Measurements from ENCODE around the gene FGD2. TPM values are rescaled to one million over a fixed set of nuclear protein-coding genes. Genes with fewer than 3 reads are reported as not detected.
"Not testable (repeated sequence)": the region's sequence is repeated elsewhere in the genome, so short reads cannot be mapped to it uniquely, and the experiment has no call there.

FGD2 gene
- total RNA-seq, 2 experiments from 2014 or later: 1.5 to 2.1 TPM

- H3K27me3 Mint-ChIP-seq: no peaks in the 10 kb centered on the region
- no peak overlapping the region for H3K27ac Mint-ChIP-seq
- peaks cover 4% of the 10 kb centered on the region for H3K36me3 Mint-ChIP-seq (ENCODE audit: low read depth)
- no peak overlapping the region for H3K4me3 Mint-ChIP-seq
- ChIA-PET POLR2A (no interaction called here), CTCF (interaction anchor here (0.7 to 25.7 kb wide), 5 partner anchors 13 to 156 kb away, joined by 3 to 439 read pairs (median 4); no protein-coding TSS in a partner anchor)
- DNase-seq: no peak
- H3K4me1 Mint-ChIP-seq: peaks cover 52% of the 10 kb centered on the region
- H3K9me3 Mint-ChIP-seq: no peaks in the 10 kb centered on the region
Measured at GRCh38 chr6:37053683-37054082, 48.2 kb downstream of the FGD2 start.

GRCh38 chr6:37054171-37054570, 48.7 kb downstream of the FGD2 start:
- Mint-ChIP-seq H3K4me3 (no peak overlapping the region), H3K27ac (peak overlapping the region; percentile 2), H3K9me3 (no peaks in the 10 kb centered on the region), H3K27me3 (no peaks in the 10 kb centered on the region), H3K36me3 (ENCODE audit: low read depth) (peaks cover 4% of the 10 kb centered on the region), H3K4me1 (peaks cover 47% of the 10 kb centered on the region)
- ChIA-PET CTCF (interaction anchor here (0.7 to 25.7 kb wide), 5 partner anchors 13 to 156 kb away, joined by 3 to 439 read pairs (median 4); no protein-coding TSS in a partner anchor), POLR2A (no interaction called here)
- DNase-seq: no peak

- DNase-seq: no peak
- Mint-ChIP-seq H3K4me3 (no peak overlapping the region), H3K36me3 (ENCODE audit: low read depth) (peaks cover 4% of the 10 kb centered on the region), H3K4me1 (peaks cover 43% of the 10 kb centered on the region), H3K27me3 (no peaks in the 10 kb centered on the region), H3K27ac (peak overlapping the region; percentile 2), H3K9me3 (no peaks in the 10 kb centered on the region)
- ChIA-PET POLR2A (no interaction called here), CTCF (interaction anchor here (1.5 to 25.7 kb wide), 3 partner anchors 25 to 155 kb away, joined by 4 to 439 read pairs (median 7); no protein-coding TSS in a partner anchor)
Measured at GRCh38 chr6:37054580-37054979, 49.1 kb downstream of the FGD2 start.

GRCh38 chr6:37056112-37056403, 50.6 kb downstream of the FGD2 start:
- Mint-ChIP-seq H3K4me1 (peaks cover 34% of the 10 kb centered on the region), H3K9me3 (no peaks in the 10 kb centered on the region), H3K36me3 (ENCODE audit: low read depth) (peaks cover 1% of the 10 kb centered on the region), H3K4me3 (no peak overlapping the region), H3K27ac (no peak overlapping the region), H3K27me3 (no peaks in the 10 kb centered on the region)
- no peak for DNase-seq
- POLR2A ChIA-PET: no interaction called here
- CTCF ChIA-PET: interaction anchor here (0.8 to 25.7 kb wide), 4 partner anchors 11 to 137 kb away, joined by 3 to 439 read pairs (median 4); no protein-coding TSS in a partner anchor

GRCh38 chr6:37056439-37057127, 51.1 kb downstream of the FGD2 start:
- no peak for DNase-seq
- ChIA-PET POLR2A (no interaction called here), CTCF (interaction anchor here (1.5 to 25.7 kb wide), 2 partner anchors 11 to 27 kb away, joined by 4 to 439 read pairs; no protein-coding TSS in a partner anchor)
- Mint-ChIP-seq H3K4me3 (no peak overlapping the region), H3K4me1 (peaks cover 29% of the 10 kb centered on the region), H3K9me3 (no peaks in the 10 kb centered on the region), H3K36me3 (ENCODE audit: low read depth) (no peaks in the 10 kb centered on the region), H3K27me3 (no peaks in the 10 kb centered on the region), H3K27ac (no peak overlapping the region)

- no peak overlapping the region for H3K4me3 Mint-ChIP-seq
- DNase-seq: no peak
- H3K36me3 Mint-ChIP-seq (ENCODE audit: low read depth): no peaks in the 10 kb centered on the region
- CTCF ChIA-PET: interaction anchor here (1.5 to 25.7 kb wide), 2 partner anchors 12 to 27 kb away, joined by 4 to 439 read pairs; no protein-coding TSS in a partner anchor
- peaks cover 24% of the 10 kb centered on the region for H3K4me1 Mint-ChIP-seq
- no peak overlapping the region for H3K27ac Mint-ChIP-seq
- POLR2A ChIA-PET: no interaction called here
- H3K9me3 Mint-ChIP-seq: no peaks in the 10 kb centered on the region
- no peaks in the 10 kb centered on the region for H3K27me3 Mint-ChIP-seq
Measured at GRCh38 chr6:37057128-37057471, 51.6 kb downstream of the FGD2 start.

- Mint-ChIP-seq H3K9me3 (no peaks in the 10 kb centered on the region), H3K27ac (no peak overlapping the region), H3K4me1 (peaks cover 19% of the 10 kb centered on the region), H3K36me3 (ENCODE audit: low read depth) (no peaks in the 10 kb centered on the region), H3K4me3 (no peak overlapping the region), H3K27me3 (no peaks in the 10 kb centered on the region)
- no peak for DNase-seq
- ChIA-PET POLR2A (no interaction called here), CTCF (interaction anchor here (0.6 to 25.7 kb wide), 2 partner anchors 28 to 394 kb away, joined by 3 to 439 read pairs; no protein-coding TSS in a partner anchor)
Measured at GRCh38 chr6:37057678-37058077, 52.2 kb downstream of the FGD2 start.

- no peak overlapping the region for H3K27ac Mint-ChIP-seq
- H3K27me3 Mint-ChIP-seq: no peaks in the 10 kb centered on the region
- no peaks in the 10 kb centered on the region for H3K36me3 Mint-ChIP-seq (ENCODE audit: low read depth)
- H3K4me1 Mint-ChIP-seq: peaks cover 16% of the 10 kb centered on the region
- ChIA-PET POLR2A (no interaction called here), CTCF (interaction anchor here (0.6 to 25.7 kb wide), 2 partner anchors 28 to 394 kb away, joined by 3 to 439 read pairs; no protein-coding TSS in a partner anchor)
- H3K9me3 Mint-ChIP-seq: no peaks in the 10 kb centered on the region
- H3K4me3 Mint-ChIP-seq: no peak overlapping the region
- DNase-seq: no peak
Measured at GRCh38 chr6:37058084-37058586, 52.7 kb downstream of the FGD2 start.

GRCh38 chr6:37058984-37059343, 53.5 kb downstream of the FGD2 start:
- not testable (repeated sequence) for H3K27ac Mint-ChIP-seq

GRCh38 chr6:37059344-37060194, 54.1 kb downstream of the FGD2 start:
- ChIA-PET CTCF (interaction anchor here (0.6 to 1.2 kb wide), 6 partner anchors 9 to 943 kb away, joined by 3 to 4 read pairs (median 4); no protein-coding TSS in a partner anchor), POLR2A (no interaction called here)
- H3K9me3 Mint-ChIP-seq: no peaks in the 10 kb centered on the region
- H3K27me3 Mint-ChIP-seq: no peaks in the 10 kb centered on the region
- DNase-seq: no peak
- H3K27ac Mint-ChIP-seq: no peak overlapping the region
- H3K4me3 Mint-ChIP-seq: no peak overlapping the region
- no peaks in the 10 kb centered on the region for H3K36me3 Mint-ChIP-seq (ENCODE audit: low read depth)
- H3K4me1 Mint-ChIP-seq: peaks cover 13% of the 10 kb centered on the region

More at GRCh38 chr6:37058984-37059343, 53.5 kb downstream of the FGD2 start:
- POLR2A ChIA-PET; H3K36me3 Mint-ChIP-seq (ENCODE audit: low read depth); H3K4me3 Mint-ChIP-seq; DNase-seq; H3K9me3 Mint-ChIP-seq; H3K27me3 Mint-ChIP-seq: not testable (repeated sequence)
- CTCF ChIA-PET: interaction anchor here (0.6 to 25.7 kb wide), 4 partner anchors 19 to 193 kb away, joined by 3 to 439 read pairs (median 4); no protein-coding TSS in a partner anchor
- H3K4me1 Mint-ChIP-seq: peaks cover 16% of the 10 kb centered on the region

- no peaks in the 10 kb centered on the region for H3K36me3 Mint-ChIP-seq (ENCODE audit: low read depth)
- no peak for DNase-seq
- H3K9me3 Mint-ChIP-seq: no peaks in the 10 kb centered on the region
- H3K4me3 Mint-ChIP-seq: no peak overlapping the region
- CTCF ChIA-PET: interaction anchor here (0.8 to 1.2 kb wide), 2 partner anchors 8 to 25 kb away, joined by 3 to 4 read pairs; no protein-coding TSS in a partner anchor
- POLR2A ChIA-PET: no interaction called here
- no peaks in the 10 kb centered on the region for H3K27me3 Mint-ChIP-seq
- H3K27ac Mint-ChIP-seq: no peak overlapping the region
- peaks cover 7% of the 10 kb centered on the region for H3K4me1 Mint-ChIP-seq
Measured at GRCh38 chr6:37060195-37060559, 54.7 kb downstream of the FGD2 start.

GRCh38 chr6:37061157-37061804, 55.8 kb downstream of the FGD2 start:
- H3K27ac Mint-ChIP-seq: no peak overlapping the region

More at GRCh38 chr6:37061157-37061804, 55.8 kb downstream of the FGD2 start:
- H3K36me3 Mint-ChIP-seq (ENCODE audit: low read depth): no peaks in the 10 kb centered on the region
- DNase-seq: no peak
- H3K27me3 Mint-ChIP-seq: no peaks in the 10 kb centered on the region
- no peak overlapping the region for H3K4me3 Mint-ChIP-seq
- ChIA-PET POLR2A (interaction anchor here (0.6 kb wide), 1 partner anchor 148 kb away, joined by 8 read pairs; no protein-coding TSS in a partner anchor), CTCF (interaction anchor here (0.6 to 0.7 kb wide), 2 partner anchors 10 to 1698 kb away, joined by 3 to 9 read pairs; no protein-coding TSS in a partner anchor)
- no peaks in the 10 kb centered on the region for H3K9me3 Mint-ChIP-seq
- peaks cover 7% of the 10 kb centered on the region for H3K4me1 Mint-ChIP-seq

Measured in activated CD4-positive, alpha-beta T cell treated with anti-CD3 and anti-CD28 coated beads, Interleukin-2, amount 10 ng/mL, durations not matched to agents 7 days and 5 days (primary cell).